Psoas muscle (tissue), 8 donors: ENCODE data around the gene WDR91. TPM values are rescaled to one million over a fixed set of nuclear protein-coding genes. Genes with fewer than 3 reads are reported as not detected.

Experiments
- ATAC-seq, 4 donors: fragments of 200-7000 bp; cut with Tn5 transposase; one replicate each; pipeline ENCODE4 v1.9.1; 2020; ENCODE audit warnings: moderate library complexity in 3 of 4, mild to moderate bottlenecking in 2 of 4
- DNase-seq, 2 donors: peaks; one replicate each; pipeline ENCODE4 v3.0.0-alpha.2; 2020
- H3K27ac ChIP-seq: fragments of 200-600 bp; one replicate; pipeline ENCODE4 v1.8.0; 2022
- H3K27me3 ChIP-seq, 3 donors: fragments of 200-600 bp in 1 of 3; one replicate each; pipeline versions ENCODE4 v1.6.1 to v1.8.0; 2013 to 2022; ENCODE audit warnings: low read length in 2 of 3, mild to moderate bottlenecking in 2 of 3, moderate library complexity in 1 of 3; ENCODE audit not compliant: insufficient read depth in 3 of 3
- H3K36me3 ChIP-seq, 2 donors: fragments of 200-600 bp in 1 of 2; one replicate each; pipeline versions ENCODE4 v1.6.1 to v1.8.0; 2013 to 2022; ENCODE audit warnings: low read depth in 1 of 2, mild to moderate bottlenecking in 1 of 2, moderate library complexity in 1 of 2; ENCODE audit not compliant: insufficient read depth in 1 of 2
- H3K4me1 ChIP-seq: fragments of 200-600 bp; one replicate; pipeline ENCODE4 v1.8.0; 2022
- H3K4me3 ChIP-seq: fragments of 200-600 bp; one replicate; pipeline ENCODE4 v1.8.0; 2022; ENCODE audit warnings: mild to moderate bottlenecking
- H3K9me3 ChIP-seq: fragments of 200-600 bp; one replicate; pipeline ENCODE4 v1.8.0; 2022
- CTCF ChIP-seq: fragments of 200-600 bp; IDR thresholded peaks from one replicate; pipeline ENCODE4 v1.8.0; 2022; ENCODE audit warnings: antibody characterized with exemption
- WGBS, 3 donors: extraction: QIAGEN DNeasy Blood & Tissue Kit; methylation state at CpG; one replicate each; pipeline versions ENCODE4 v1.1.6 to v1.1.7; 2013; 5-methylcytosine and 5-hydroxymethylcytosine counted together
- intact Hi-C, 2 donors: fragments of 100-400 bp; cut with DNase I; formaldehyde crosslinking; loops; one replicate each; pipeline versions ENCODE4 v1.11.0 to v1.14.2; 2022
- long read RNA-seq, 2 donors: library from polyadenylated mRNA; unstranded; transcript quantifications; one replicate each; pipeline ENCODE4 v2.0.0, GENCODE V29; 2021
- polyA plus RNA-seq, 3 donors: library from polyadenylated mRNA; stranded (reverse); fragments of 200-250 nt; gene quantifications; one replicate each; pipeline ENCODE4 v1.2.3, GENCODE V29; 2013
- total RNA-seq, 4 donors: library from RNA; stranded (reverse); fragmentation: NEBNext Ultra II Directional in 2 of 4; extraction: Animal tissue kit (Norgen Biotek cat#: 25700) in 2 of 4; gene quantifications; one replicate each; pipeline versions ENCODE4 v1.2.1 to v1.2.4, GENCODE V29; 2021 to 2023
- donor health status: healthy with polysubstance abuse.
- donor health status: DM: no; HTN: no; CAD: no; lungs with moderate emphysema.
- donor health status: Bipolar disorder and iron deficiency.
- donor health status: healthy.
- donor health status: DM: yes; HTN: yes; CAD: no.
- donor health status: DM: no; HTN: no; CAD: no.
- donor health status: DM: no; HTN: no; CAD: no.
- donor health status: DM: yes; HTN: yes; CAD: no.

The WDR91 gene
- total RNA-seq (10 to 100 TPM in 1 of 4 donors, 1 to 10 TPM in 3; 4.8 to 23.6 (median 8.5) TPM), polyA plus RNA-seq (1 to 10 TPM; 2.7 to 4.0 (median 2.8) TPM)
- long read RNA-seq, donor 1, full-length matches to known transcripts, result 3 of 4 reads
- long read RNA-seq, donor 1, partial matches to known transcripts, result 1 of 4 reads
- long read RNA-seq, donor 1, other reads (novel, unspliced or antisense), result 0 of 4 reads
- long read RNA-seq, donor 2, full-length matches to known transcripts, result 7 of 10 reads
- long read RNA-seq, donor 2, partial matches to known transcripts, result 0 of 10 reads
- long read RNA-seq, donor 2, other reads (novel, unspliced or antisense), result 3 of 10 reads

GRCh38 chr7:135211179-135211945, at the start of gene WDR91:
Gene WDR91 (minus strand): TSS chr7:135211526. CDS start chr7:135211502, 24 bp downstream.
- Histone ChIP-seq H3K4me1 (peaks cover 12% of the 10 kb centered on the region), H3K27ac (peak within 1 kb of the TSS; percentile 93), H3K27me3 (no peaks in the 10 kb centered on the region), H3K36me3 (peaks cover 0 to 6% of the 10 kb centered on the region in 2 donors), H3K4me3 (peak within 1 kb of the TSS; percentile 99), H3K9me3 (no peaks in the 10 kb centered on the region)
- TF ChIP-seq CTCF, result no peak
- 0 to 1% (median 0%) methylated on average over 49 to 82 of the region's 82 CpGs for WGBS, 3 donors
- DNase-seq (peak; percentile 97 to 98), ATAC-seq (peak; percentile 96 to 98 (median 98))
- intact Hi-C loops, result no loop called here

- no peak overlapping the region for H3K4me3 ChIP-seq
- H3K36me3 ChIP-seq, result no peaks in the 10 kb centered on the region
- no peak overlapping the region for H3K27ac ChIP-seq
- peaks cover 7% of the 10 kb centered on the region for H3K4me1 ChIP-seq
- DNase-seq (no peak), ATAC-seq (no peak)
- no peak for TF ChIP-seq CTCF
- H3K27me3 ChIP-seq, result no peaks in the 10 kb centered on the region
- WGBS, 3 donors, result 65 to 82% (median 80%) methylated on average over 2 of the region's 2 CpGs
- intact Hi-C loops, result no loop called here
- H3K9me3 ChIP-seq, result no peaks in the 10 kb centered on the region
Observed at GRCh38 chr7:135260470-135260869, 49.1 kb upstream of the WDR91 start.

- intact Hi-C loops, result no loop called here
- TF ChIP-seq CTCF, result no peak
- ATAC-seq (no peak), DNase-seq (no peak)
- Histone ChIP-seq H3K27ac (no peak overlapping the region), H3K36me3 (no peaks in the 10 kb centered on the region), H3K27me3 (no peaks in the 10 kb centered on the region), H3K4me1 (peaks cover 14% of the 10 kb centered on the region), H3K4me3 (no peak overlapping the region), H3K9me3 (no peaks in the 10 kb centered on the region)
- WGBS, 3 donors, result 95 to 97% (median 96%) methylated on average over 6 of the region's 6 CpGs
Observed at GRCh38 chr7:135259702-135260101, 48.4 kb upstream of the WDR91 start.

- Histone ChIP-seq H3K9me3 (no peaks in the 10 kb centered on the region), H3K4me1 (peaks cover 25% of the 10 kb centered on the region), H3K36me3 (no peaks in the 10 kb centered on the region), H3K27ac (no peak overlapping the region), H3K27me3 (no peaks in the 10 kb centered on the region), H3K4me3 (no peak overlapping the region)
- 64 to 77% (median 66%) methylated on average over 3 of the region's 3 CpGs for WGBS, 3 donors
- TF ChIP-seq CTCF, result no peak
- ATAC-seq (no peak), DNase-seq (no peak)
- intact Hi-C loops, result no loop called here
Observed at GRCh38 chr7:135258585-135258984, 47.3 kb upstream of the WDR91 start.
